PFSK-1 (cell line): ENCODE measurements around the gene CHST3.

Experiments
- REST ChIP-seq, 2 experiments: IDR thresholded peaks; 2 replicates each; pipeline versions ENCODE4 v1.6.1 to v1.8.0; 2011 to 2012; ENCODE audit warnings: low read depth in 2 of 2, low read length in 2 of 2, control low read depth in 1 of 2, inconsistent platforms in 1 of 2, mild to moderate bottlenecking in 1 of 2, moderate library complexity in 1 of 2; ENCODE audit not compliant: insufficient read depth in 1 of 2
- SIN3A ChIP-seq: IDR thresholded peaks from 2 replicates; pipeline ENCODE4 v1.6.1; 2012; ENCODE audit warnings: mild to moderate bottlenecking, low read length, moderate library complexity, borderline replicate concordance; ENCODE audit not compliant: insufficient read depth
- TAF1 ChIP-seq: IDR thresholded peaks from 2 replicates; pipeline ENCODE4 v1.6.1; 2012; ENCODE audit warnings: low read length, control low read depth, borderline replicate concordance; ENCODE audit not compliant: insufficient read depth

- TF ChIP-seq SIN3A = no peak
- no peak for TF ChIP-seq REST (IDR thresholded peaks at IDR 0.05; ENCODE audit: insufficient read depth in 1 of 2, low read depth in 2 of 2, low read length in 2 of 2)
- no peak for TF ChIP-seq TAF1
Measured at GRCh38 chr10:72014785-72015480, 50.7 kb downstream of the CHST3 start.
